ENCODE results near the gene PPP1R12B.
A peak's percentile ranks its signal among the peaks of the same experiment; 100 is the strongest.
"Not testable (repeated sequence)": the region's sequence is repeated elsewhere in the genome, so short reads cannot be mapped to it uniquely, and the experiment has no call there.

The PPP1R12B gene

GRCh38 chr1:202379884-202380529 is 31.5 kb downstream of the PPP1R12B start:
- peak; percentile 10 for TF ChIP-seq CTCF (conservative IDR thresholded peaks at IDR 0.05; ENCODE audit: low read depth, low read length)
- DNase-seq (ENCODE audit: low read depth); H3K4me3 ChIP-seq (ENCODE audit: low read length): not testable (repeated sequence)

- not testable (repeated sequence) for H3K4me3 ChIP-seq (ENCODE audit: low read length); DNase-seq (ENCODE audit: low read depth)
Measured at GRCh38 chr1:202380535-202380934, 32.0 kb downstream of the PPP1R12B start.

- not testable (repeated sequence) for H3K4me3 ChIP-seq (ENCODE audit: low read length); DNase-seq (ENCODE audit: low read depth)
Measured at GRCh38 chr1:202381867-202382266, 33.4 kb downstream of the PPP1R12B start.

GRCh38 chr1:202395831-202396230 is 47.3 kb downstream of the PPP1R12B start:
- DNase-seq (ENCODE audit: low read depth) = not testable (repeated sequence)

GRCh38 chr1:202397256-202397655 is 48.8 kb downstream of the PPP1R12B start:
- DNase-seq (ENCODE audit: low read depth) = no peak
- TF ChIP-seq CTCF (conservative IDR thresholded peaks at IDR 0.05; ENCODE audit: low read depth, low read length) = no peak
- no peak overlapping the region for H3K4me3 ChIP-seq (ENCODE audit: low read length)

More at GRCh38 chr1:202395831-202396230, 47.3 kb downstream of the PPP1R12B start:
- not testable (repeated sequence) for H3K4me3 ChIP-seq (ENCODE audit: low read length)

- not testable (repeated sequence) for H3K4me3 ChIP-seq (ENCODE audit: low read length); DNase-seq (ENCODE audit: low read depth)
Measured at GRCh38 chr1:202398439-202398838, 49.9 kb downstream of the PPP1R12B start.

GRCh38 chr1:202401771-202402170 is 53.3 kb downstream of the PPP1R12B start:
- not testable (repeated sequence) for DNase-seq (ENCODE audit: low read depth); H3K4me3 ChIP-seq (ENCODE audit: low read length)

GRCh38 chr1:202403381-202403780 is 54.9 kb downstream of the PPP1R12B start:
- H3K4me3 ChIP-seq (ENCODE audit: low read length); DNase-seq (ENCODE audit: low read depth): not testable (repeated sequence)

- no peak overlapping the region for H3K4me3 ChIP-seq (ENCODE audit: low read length)
- no peak for TF ChIP-seq CTCF (conservative IDR thresholded peaks at IDR 0.05; ENCODE audit: low read depth, low read length)
- no peak for DNase-seq (ENCODE audit: low read depth)
Measured at GRCh38 chr1:202405928-202406327, 57.4 kb downstream of the PPP1R12B start.

GRCh38 chr1:202406896-202407295 is 58.4 kb downstream of the PPP1R12B start:
- DNase-seq (ENCODE audit: low read depth); H3K4me3 ChIP-seq (ENCODE audit: low read length): not testable (repeated sequence)

GRCh38 chr1:202407378-202407777 is 58.9 kb downstream of the PPP1R12B start:
- DNase-seq (ENCODE audit: low read depth); H3K4me3 ChIP-seq (ENCODE audit: low read length): not testable (repeated sequence)

- not testable (repeated sequence) for DNase-seq (ENCODE audit: low read depth); H3K4me3 ChIP-seq (ENCODE audit: low read length)
Measured at GRCh38 chr1:202410251-202410650, 61.8 kb downstream of the PPP1R12B start.

GRCh38 chr1:202410854-202411357 is 62.4 kb downstream of the PPP1R12B start:
- peak; percentile 11 for DNase-seq (ENCODE audit: low read depth)
- H3K4me3 ChIP-seq (ENCODE audit: low read length) = not testable (repeated sequence)

Data from retinal pigment epithelial cell (primary cell).